HUES6 (cell line): ENCODE measurements around the gene CDC42BPA.
"Not testable (repeated sequence)": the region's sequence is repeated elsewhere in the genome, so short reads cannot be mapped to it uniquely, and the experiment has no call there.

Experiments
- H3K27ac ChIP-seq: 2 replicates; pipeline ENCODE4 v1.7.0; 2013; ENCODE audit warnings: low read depth, mild to moderate bottlenecking, low read length, inconsistent platforms
- H3K27me3 ChIP-seq: 2 replicates; pipeline ENCODE4 v1.6.1; 2013; ENCODE audit warnings: low read length; ENCODE audit not compliant: control insufficient read depth, insufficient read depth
- H3K36me3 ChIP-seq: 2 replicates; pipeline ENCODE4 v1.6.1; 2013; ENCODE audit warnings: low read length; ENCODE audit not compliant: control insufficient read depth, insufficient read depth
- H3K4me1 ChIP-seq: 2 replicates; pipeline ENCODE4 v1.6.1; 2013; ENCODE audit warnings: low read length; ENCODE audit not compliant: control insufficient read depth, insufficient read depth
- H3K4me3 ChIP-seq: 2 replicates; pipeline ENCODE4 v1.5.1; 2013; ENCODE audit warnings: low read depth, low read length
- H3K9ac ChIP-seq: one replicate; pipeline ENCODE4 v1.6.1; 2013; ENCODE audit warnings: mild to moderate bottlenecking, low read length
- H3K9me3 ChIP-seq: 2 replicates; pipeline ENCODE4 v1.6.1; 2013; ENCODE audit warnings: low read depth, low read length; ENCODE audit not compliant: control insufficient read depth, insufficient read depth

CDC42BPA gene

GRCh38 chr1:227033880-227034279 lies 284.4 kb downstream of the CDC42BPA start:
- Histone ChIP-seq H3K4me1 (peaks cover 5% of the 10 kb centered on the region; the same call in 1 of the 2 replicates), H3K27me3 (no peaks in the 10 kb centered on the region), H3K36me3 (peaks cover 31% of the 10 kb centered on the region)

GRCh38 chr1:227032396-227032795 lies 285.9 kb downstream of the CDC42BPA start:
- Histone ChIP-seq H3K36me3 (peaks cover 35% of the 10 kb centered on the region), H3K9ac (no peak overlapping the region), H3K9me3 (no peaks in the 10 kb centered on the region), H3K27ac (0 out of 2 replicates have a peak overlapping the region, but pooled peaks have one; percentile 1), H3K27me3 (no peaks in the 10 kb centered on the region), H3K4me1 (peaks cover 5% of the 10 kb centered on the region; the same call in 1 of the 2 replicates), H3K4me3 (no peak overlapping the region)

More at GRCh38 chr1:227033880-227034279, 284.4 kb downstream of the CDC42BPA start:
- Histone ChIP-seq H3K9me3 (no peaks in the 10 kb centered on the region), H3K27ac (no peak overlapping the region), H3K4me3 (no peak overlapping the region), H3K9ac (no peak overlapping the region)

GRCh38 chr1:227016990-227017389 lies 301.3 kb downstream of the CDC42BPA start:
- Histone ChIP-seq H3K9ac (no peak overlapping the region), H3K36me3 (peaks cover 39% of the 10 kb centered on the region), H3K4me3 (no peak overlapping the region), H3K27me3 (no peaks in the 10 kb centered on the region), H3K27ac (no peak overlapping the region), H3K9me3 (0 out of 2 replicates have a peak, but pooled peaks cover 4% of the 10 kb centered on the region), H3K4me1 (no peaks in the 10 kb centered on the region)

GRCh38 chr1:227010645-227011044 lies 307.6 kb downstream of the CDC42BPA start:
- Histone ChIP-seq H3K36me3 (peaks cover 9% of the 10 kb centered on the region; the same call in 1 of the 2 replicates), H3K9me3 (no peaks in the 10 kb centered on the region), H3K27me3 (no peaks in the 10 kb centered on the region), H3K4me3 (no peak overlapping the region), H3K9ac (no peak overlapping the region), H3K4me1 (no peaks in the 10 kb centered on the region), H3K27ac (no peak overlapping the region)

GRCh38 chr1:227009937-227010336 lies 308.4 kb downstream of the CDC42BPA start:
- Histone ChIP-seq H3K4me1 (no peaks in the 10 kb centered on the region), H3K9me3 (no peaks in the 10 kb centered on the region), H3K27me3 (no peaks in the 10 kb centered on the region), H3K36me3 (0 out of 2 replicates have a peak, but pooled peaks cover 7% of the 10 kb centered on the region), H3K9ac (no peak overlapping the region), H3K4me3 (no peak overlapping the region), H3K27ac (no peak overlapping the region)

GRCh38 chr1:227006226-227006796 lies 312.0 kb downstream of the CDC42BPA start:
- no peaks in the 10 kb centered on the region for H3K4me1 ChIP-seq

GRCh38 chr1:227004796-227005195 lies 313.5 kb downstream of the CDC42BPA start:
- Histone ChIP-seq H3K27ac (no peak overlapping the region), H3K9ac (no peak overlapping the region), H3K4me1 (no peaks in the 10 kb centered on the region)

More at GRCh38 chr1:227006226-227006796, 312.0 kb downstream of the CDC42BPA start:
- peaks cover 30% of the 10 kb centered on the region for H3K36me3 ChIP-seq
- H3K9ac ChIP-seq: no peak overlapping the region
- H3K27me3 ChIP-seq: no peaks in the 10 kb centered on the region
- no peak overlapping the region for H3K27ac ChIP-seq
- no peak overlapping the region for H3K4me3 ChIP-seq
- H3K9me3 ChIP-seq: no peaks in the 10 kb centered on the region

GRCh38 chr1:227003165-227003564 lies 315.1 kb downstream of the CDC42BPA start:
- no peaks in the 10 kb centered on the region for H3K27me3 ChIP-seq
- H3K36me3 ChIP-seq: peaks cover 23% of the 10 kb centered on the region
- no peaks in the 10 kb centered on the region for H3K9me3 ChIP-seq
- no peak overlapping the region for H3K9ac ChIP-seq
- no peaks in the 10 kb centered on the region for H3K4me1 ChIP-seq
- H3K27ac ChIP-seq: no peak overlapping the region
- H3K4me3 ChIP-seq: no peak overlapping the region

More at GRCh38 chr1:227004796-227005195, 313.5 kb downstream of the CDC42BPA start:
- Histone ChIP-seq H3K4me3 (no peak overlapping the region), H3K27me3 (no peaks in the 10 kb centered on the region), H3K36me3 (peaks cover 23% of the 10 kb centered on the region), H3K9me3 (no peaks in the 10 kb centered on the region)

- Histone ChIP-seq H3K27ac (no peak overlapping the region), H3K9me3 (no peaks in the 10 kb centered on the region), H3K36me3 (peaks cover 23% of the 10 kb centered on the region), H3K4me3 (no peak overlapping the region), H3K9ac (no peak overlapping the region), H3K27me3 (no peaks in the 10 kb centered on the region), H3K4me1 (no peaks in the 10 kb centered on the region)
Measured at GRCh38 chr1:227002531-227003049, 315.7 kb downstream of the CDC42BPA start.

- H3K9ac ChIP-seq: not testable (repeated sequence)
Measured at GRCh38 chr1:226999579-226999978, 318.7 kb downstream of the CDC42BPA start.

More at GRCh38 chr1:226999579-226999978, 318.7 kb downstream of the CDC42BPA start:
- not testable (repeated sequence) for H3K9me3 ChIP-seq, H3K27me3 ChIP-seq, H3K27ac ChIP-seq, H3K4me1 ChIP-seq, H3K4me3 ChIP-seq
- peaks cover 20% of the 10 kb centered on the region for H3K36me3 ChIP-seq
